ENCODE results near the gene PSMD6. TPM values are rescaled to one million over a fixed set of nuclear protein-coding genes. Genes with fewer than 3 reads are reported as not detected.

PSMD6 gene
- total RNA-seq, 1 donor from 2014 or later, result 66.0 TPM

DNA sequence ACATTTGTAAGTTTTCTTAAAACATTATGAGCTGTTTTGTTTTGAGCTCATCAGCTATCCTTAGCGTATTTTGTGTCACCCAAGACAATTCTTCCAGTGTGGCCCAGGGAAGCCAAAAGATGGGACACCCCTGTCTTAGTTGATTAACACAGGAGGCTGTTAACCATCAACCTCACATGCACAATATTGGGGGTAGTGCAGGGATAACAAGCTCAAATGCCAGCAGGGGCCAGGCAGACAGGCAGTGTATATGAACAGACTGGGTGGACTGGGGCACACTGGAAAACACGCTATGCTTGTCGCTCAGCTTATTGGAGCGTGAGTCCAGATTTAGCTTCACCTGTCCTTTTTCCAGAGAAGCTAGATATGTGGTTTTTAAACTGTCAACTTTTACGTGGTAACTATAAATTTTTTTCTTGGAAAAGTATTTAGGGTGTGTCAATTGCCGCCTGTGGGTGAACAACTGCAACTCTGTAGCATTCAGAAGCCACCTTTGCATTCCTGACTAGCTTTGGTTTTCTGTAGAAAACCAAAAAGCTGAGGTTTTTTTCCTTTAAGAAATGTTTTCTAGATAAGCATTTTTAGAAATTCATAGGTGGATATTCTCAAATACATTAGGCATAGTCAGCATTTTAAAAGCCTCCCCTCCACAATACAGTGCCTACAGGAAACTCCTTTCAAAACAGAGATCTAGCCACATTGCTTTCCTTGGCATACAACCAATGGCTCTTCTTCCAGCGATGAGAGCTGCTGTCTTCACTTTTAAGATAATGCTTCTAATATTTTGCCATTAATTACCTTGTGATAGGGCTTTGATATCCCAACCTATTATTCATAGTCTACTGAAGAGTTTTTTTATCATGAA is 14.6 kb downstream of the PSMD6 start:
- no peak for DNase-seq

DNA sequence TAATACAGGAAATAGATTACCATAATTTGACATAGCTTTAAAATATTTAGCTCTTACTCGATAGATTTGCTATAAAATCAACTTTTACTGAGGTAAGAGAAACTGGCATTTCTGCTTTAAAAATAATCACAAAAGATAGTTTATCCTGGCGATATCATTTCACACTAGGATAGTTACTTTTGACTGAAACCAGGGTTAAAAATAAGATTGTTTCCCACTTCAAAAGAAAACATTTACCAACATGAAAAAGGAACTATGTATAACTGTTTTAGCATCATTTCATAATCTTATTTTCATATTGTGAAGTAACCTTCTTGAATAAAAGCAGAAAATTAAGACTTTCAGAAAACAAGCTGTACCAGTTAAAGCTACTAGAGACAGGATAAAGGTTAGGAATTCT is 15.3 kb downstream of the PSMD6 start:
- DNase-seq, result no peak

DNA sequence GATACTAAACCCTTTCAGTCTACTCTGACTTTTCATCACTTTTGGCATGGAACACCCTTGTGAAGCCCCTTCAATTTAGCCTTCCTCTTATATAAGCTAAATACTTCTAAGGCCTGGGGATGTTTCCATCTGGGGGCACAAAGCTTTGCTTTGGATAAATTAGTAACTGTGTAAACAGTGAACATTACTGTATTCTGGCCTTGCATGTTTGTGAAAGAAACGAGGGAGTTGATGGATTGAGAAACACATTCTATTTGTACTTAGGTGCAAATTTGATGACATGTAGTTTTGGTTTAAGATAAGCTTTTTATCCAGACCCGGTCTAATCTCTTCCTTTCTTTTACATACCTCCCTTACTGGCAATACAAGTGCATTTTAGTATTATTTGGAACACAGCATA is 19.7 kb downstream of the PSMD6 start:
- no peak for DNase-seq

DNA sequence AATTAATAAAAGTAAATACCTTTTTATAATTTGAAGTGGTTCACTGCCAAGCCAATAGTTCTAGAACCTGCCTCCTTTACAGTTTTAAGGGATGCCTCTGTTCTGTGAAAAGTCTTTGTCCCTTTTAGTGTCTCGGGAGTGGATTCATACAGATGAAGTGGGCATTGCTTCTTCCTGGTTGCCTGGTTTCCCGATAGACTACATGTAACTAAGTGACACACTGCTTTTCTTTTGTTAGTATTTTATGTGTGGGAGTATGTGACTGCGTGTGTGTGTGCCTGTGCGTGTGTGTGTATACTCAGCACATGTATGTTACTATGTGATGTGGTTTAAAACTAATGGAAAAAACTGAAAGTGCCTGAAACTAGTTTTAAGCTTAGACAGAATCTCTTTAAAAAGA is 21.1 kb downstream of the PSMD6 start:
- no peak for DNase-seq

DNA sequence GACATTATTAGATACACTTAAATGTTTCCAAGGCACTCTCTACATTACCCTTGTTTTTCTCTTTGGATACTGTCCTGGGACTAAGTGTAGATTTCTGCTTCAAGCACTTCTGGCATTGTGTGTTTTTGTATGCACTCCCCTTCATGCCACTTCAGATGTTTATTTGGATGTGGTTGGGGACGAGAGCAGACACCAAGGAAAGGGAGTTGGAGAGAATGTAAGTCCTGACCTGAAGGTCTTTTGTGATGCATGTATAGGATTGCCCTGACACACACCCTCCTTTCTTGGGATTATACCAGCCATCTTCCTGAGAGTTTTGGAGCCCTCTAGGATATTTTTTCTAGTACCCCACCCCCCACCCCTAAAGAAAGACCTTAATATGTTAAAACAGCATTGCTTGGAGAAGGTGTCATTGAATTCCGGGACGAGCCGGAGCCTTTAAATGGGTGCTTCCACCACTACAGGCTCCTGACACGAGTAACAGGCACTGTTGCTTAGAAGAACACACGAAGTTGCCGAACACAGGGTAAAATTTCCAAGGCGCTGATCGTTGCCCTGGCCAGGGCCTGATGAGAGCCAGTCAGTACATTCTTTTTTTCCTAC is 22.7 kb downstream of the PSMD6 start:
- no peak for DNase-seq

DNA sequence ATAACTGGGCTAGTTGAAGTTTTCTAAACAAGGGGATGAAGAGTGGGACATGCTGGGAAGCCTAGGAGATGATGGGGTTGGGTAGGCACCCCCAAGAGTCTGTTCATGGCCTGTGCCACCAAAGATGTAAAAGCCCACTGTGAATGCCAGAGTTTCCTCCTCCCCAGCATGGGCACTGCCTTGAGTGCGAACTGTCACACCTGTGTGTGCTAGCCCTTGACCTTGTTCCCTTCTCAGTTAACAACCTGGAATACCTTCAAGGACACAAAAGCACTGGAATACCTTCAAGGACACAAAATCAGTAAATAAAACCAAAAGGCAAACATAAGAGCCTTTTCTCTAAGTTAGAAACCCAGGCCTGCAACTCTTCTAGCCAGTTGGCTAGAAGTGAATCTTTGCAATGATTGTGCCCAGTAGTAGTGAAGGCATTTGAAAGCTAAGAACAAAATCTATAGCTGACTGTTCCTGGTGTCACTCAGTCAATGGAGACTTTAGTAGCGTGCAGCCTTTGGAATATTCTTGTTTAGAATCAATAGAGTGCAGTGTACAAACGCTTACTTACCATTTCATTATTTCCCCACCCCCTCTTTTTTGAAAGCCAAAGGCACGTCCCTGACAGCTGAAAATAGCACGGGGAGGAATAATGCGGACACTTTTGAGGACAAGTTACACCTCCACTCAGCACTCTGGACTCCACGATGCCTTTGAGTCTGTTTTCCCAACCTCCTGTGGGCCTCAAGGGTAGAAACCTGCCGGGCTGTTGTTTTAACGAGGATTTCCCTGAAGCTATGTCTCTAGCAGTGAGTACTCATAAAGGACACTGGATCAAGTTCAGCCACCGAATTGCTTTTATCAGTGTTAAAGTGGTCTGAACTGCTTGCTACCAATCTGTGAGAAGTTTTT is 24.2 kb downstream of the PSMD6 start:
- no peak for DNase-seq

DNA sequence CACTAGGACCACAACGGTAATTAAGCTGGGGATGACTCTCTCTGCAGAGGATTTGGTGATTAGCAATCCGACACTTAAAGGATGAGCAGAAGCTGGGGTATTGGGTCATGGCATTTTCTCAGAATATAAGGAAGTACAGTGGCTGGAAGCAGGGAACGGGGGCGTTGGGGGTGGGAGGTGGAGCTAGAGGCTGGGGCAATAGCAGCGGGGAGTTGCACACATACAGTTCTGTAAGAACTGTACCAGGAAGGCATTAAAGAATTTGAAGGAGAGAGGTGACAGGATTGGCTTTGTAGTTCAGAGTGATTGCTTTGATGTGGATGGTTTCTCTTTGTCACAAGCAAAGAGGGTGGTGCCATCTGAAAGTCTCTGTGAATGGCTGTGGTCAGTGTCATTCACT is 28.2 kb downstream of the PSMD6 start:
- no peak for DNase-seq

DNA sequence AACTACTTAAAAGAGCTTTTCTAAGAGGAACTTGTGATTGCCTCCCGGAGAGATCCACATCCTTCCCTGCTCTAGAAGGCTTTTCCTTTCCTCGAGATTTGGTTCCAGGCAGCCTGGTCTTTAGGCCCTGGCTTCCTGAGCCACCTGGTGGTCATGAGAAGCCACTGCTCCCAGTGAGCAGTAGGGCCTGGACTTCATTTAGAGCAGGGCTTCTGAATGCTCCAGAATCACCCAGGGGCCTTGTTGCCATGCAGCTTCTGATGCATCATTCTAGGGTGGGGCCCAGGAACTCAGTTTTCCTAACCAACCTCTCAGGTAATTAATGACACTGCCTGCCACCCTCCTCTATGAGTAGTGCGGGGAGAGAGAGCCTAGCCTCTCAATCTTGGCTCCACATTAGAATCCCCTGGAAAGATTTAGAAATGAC is 29.6 kb downstream of the PSMD6 start:
- peak; percentile 87 for DNase-seq

DNA sequence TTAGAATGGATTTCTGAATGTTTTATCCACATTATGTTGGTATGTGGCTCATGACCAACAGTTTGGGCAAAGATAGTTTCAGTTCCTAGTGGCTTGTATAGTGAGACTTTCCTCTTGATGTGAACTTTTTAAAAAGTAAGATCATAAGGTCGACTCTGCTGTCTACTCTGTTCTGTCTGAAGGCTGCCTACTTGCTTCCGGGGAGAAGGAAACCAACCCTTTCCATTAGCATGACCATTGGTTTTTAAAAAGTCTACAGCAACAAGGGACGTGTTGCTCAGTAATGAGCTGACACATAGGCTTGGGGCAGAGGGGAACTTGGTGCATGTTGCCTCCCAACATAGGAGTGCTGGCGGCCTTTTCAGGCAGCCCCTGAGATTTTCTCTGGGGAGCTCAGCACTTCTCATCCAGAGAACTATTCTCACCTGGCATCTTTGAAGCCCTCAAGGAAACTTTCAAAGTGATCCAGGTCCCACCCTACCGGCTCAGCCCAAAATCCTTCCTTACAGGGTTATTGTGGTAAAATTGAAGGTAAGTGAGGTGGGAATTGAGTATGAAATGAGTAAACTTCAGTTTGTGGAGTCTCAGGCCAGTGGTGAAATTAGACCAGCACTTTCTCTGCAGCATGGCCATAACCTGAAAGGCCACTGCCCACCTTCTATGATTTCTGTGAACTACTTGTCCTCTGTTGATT is 30.6 kb downstream of the PSMD6 start:
- DNase-seq, result no peak

DNA sequence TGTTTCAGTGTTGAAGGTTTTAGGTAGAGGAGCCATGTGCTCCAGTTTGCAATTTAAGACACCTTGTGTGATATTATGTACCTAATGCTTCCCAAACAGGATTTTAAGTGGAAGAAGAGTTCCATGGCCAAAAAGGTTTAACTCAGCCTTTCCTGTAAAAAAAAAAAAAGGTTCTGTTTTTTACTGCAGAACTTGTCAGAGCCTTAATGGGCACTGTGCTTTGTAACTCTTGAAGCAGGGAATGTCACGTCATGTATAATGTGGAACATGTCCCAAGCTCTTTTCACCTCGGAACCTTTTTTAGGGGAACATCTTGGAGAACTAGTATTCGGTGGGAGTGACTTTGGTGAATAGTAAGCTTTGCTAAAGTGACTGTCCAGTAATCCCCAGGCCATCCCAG is 31.6 kb downstream of the PSMD6 start:
- DNase-seq, result no peak

DNA sequence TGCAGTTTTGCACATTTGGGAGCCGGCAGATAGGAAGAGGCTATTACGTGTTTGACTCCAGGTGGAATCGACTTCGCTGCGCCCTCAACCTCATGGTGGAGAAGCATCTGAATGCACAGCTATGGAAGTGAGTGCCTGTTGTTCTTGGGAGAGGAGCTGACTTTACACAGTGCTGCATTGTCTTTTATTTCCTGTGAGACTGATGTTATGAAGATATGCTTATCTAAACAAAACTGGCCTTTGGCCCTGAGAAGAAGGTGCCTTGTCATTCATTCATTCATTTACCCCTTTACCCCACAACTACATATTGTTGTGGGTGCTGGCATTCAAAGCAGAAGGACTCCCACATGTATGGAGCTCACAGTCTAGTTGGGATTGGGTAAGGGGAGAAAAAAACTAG is 32.6 kb downstream of the PSMD6 start:
- no peak for DNase-seq

DNA sequence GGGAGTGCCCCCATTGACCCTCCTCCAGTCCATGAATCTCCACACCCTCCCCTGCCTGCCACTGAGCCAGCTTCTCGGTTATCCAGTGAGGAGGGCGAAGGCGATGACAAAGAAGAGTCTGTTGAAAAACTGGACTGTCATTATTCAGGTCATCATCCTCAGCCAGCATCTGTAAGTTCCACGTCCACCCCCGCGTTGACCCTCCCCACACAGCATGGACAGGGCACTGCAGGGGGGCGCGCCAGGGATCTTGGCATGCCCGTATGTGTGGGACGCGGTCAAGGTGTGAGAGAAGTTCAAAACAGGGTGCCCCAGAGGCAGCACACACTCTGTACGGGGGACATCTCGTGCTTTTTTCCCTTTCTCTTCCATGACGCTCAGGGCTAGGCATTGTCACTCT is 33.1 kb downstream of the PSMD6 start:
- DNase-seq, result no peak

DNA sequence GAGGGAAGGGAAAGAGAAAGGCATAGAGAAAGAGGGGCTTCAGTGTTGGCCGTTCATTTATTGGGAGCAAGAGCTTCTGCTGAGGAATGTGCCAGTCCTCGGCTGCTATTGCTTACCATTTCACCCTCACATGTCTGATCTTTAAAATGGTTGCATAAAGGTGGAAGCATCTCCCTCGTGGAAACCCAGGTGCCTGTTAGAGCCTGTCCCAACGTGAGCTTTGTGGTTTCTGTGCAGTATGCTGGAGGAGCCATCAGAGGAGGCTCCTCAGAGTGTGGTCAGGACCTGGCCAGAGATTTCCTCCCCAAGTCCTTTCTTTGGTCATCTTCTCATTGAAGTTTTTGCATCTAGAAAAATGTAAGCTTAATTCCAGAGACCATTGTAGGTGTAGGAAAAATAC is 34.4 kb downstream of the PSMD6 start:
- DNase-seq, result no peak

DNA sequence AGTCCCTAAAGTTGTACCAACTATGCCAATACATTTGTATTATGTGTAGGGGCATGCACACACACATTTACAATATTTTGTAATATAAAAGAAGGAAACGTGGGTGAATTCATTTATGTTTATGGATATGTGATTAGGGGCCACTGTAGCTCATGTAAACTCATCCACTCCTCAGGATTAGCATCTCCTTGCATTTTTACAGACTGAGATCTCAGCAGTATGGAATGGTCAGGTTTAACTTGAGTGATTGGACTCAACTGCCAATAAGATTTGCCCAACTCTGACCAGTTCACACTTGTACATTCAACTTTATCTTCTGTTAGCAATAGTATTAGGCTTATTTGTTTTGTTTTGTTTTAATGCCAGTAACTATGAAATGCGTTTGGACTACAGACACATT is 36.5 kb downstream of the PSMD6 start:
- DNase-seq, result no peak

DNA sequence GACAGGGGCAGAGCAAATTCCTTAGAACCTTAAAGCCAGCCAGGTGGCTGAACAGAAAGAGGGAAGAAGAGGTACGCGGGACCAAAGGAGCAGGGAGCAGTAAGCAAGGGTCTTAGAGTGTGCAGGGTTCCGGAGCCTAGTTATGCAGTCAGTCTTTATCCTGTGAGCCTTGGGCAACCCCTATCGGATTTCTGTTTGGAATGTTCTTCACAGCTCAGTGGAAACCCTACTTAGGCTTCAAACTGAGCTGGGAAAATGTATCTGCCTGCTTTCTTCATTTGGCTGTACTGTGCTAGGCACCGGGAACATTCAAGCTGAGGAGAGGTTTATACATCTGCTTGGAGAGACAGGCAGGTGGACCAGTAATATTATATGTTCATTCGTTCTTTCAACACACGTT is 37.1 kb downstream of the PSMD6 start:
- DNase-seq, result peak; percentile 46

DNA sequence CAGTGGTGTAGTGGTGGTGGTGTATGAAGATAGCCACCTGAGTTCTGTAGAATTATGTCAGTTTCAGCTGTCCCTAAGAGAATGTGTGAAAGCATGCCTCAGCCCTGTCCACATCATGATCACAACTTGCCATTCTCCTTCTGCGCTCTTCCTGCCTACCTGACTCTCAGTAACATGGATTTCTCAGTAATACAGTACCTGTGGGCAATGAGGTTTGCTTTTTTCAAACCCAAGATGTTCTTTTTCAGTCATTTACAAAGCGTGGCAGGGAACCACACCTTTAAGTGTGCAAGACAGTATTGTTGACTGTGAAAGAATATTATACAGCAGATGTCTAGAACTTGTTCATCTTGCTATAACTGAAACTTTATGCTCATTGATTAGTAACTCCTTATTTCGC is 38.9 kb downstream of the PSMD6 start:
- no peak for DNase-seq

DNA sequence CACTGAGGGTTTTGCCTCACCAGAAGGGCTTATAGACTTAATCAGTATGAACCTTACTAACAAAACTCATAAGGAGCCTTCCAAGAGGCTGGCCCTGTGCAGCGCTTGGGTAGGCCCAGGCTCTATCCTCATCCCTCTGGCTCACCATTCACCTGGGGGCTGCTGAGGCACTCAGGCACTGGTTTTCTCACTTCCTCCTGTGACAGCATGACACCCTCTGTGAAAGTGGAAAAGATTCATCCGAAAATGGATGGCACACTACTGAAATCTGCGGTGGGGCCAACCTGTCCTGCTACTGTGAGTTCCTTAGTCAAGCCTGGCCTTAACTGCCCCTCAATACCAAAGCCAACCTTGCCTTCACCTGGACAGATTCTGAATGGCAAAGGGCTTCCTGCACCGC is 41.3 kb downstream of the PSMD6 start:
- no peak for DNase-seq

DNA sequence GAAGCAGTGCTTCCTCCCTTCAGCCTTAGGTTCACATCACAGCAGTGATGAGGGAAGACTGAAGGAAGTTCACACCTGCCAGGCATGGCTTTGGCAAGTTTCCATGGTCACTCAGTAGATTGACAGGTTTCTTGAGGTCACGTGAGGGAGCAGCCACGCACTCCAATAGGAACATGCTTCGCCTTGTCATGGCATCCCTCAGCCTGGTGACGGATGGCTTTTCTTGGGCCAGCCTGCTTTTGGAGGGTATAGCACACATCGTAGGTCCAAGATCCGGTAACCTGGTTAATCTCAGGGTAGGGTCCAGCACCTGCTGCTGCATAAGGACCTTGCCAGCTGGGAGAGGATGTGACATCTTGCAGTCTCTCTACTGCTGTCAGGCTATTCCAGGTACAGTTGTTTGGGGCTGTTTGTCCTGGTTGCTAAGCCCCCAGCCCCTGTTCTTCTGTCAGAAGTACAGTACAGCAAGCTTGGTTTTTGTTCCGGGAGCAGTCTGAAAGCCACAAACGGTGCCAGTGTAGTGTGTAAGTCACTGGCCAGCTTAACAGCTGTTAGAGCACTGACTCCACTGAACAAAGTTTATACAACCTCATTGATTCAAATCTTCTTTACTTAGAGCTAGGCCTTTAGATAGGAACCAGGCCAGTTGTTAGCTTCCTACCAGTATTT is 42.3 kb downstream of the PSMD6 start:
- DNase-seq, result peak; percentile 54

DNA sequence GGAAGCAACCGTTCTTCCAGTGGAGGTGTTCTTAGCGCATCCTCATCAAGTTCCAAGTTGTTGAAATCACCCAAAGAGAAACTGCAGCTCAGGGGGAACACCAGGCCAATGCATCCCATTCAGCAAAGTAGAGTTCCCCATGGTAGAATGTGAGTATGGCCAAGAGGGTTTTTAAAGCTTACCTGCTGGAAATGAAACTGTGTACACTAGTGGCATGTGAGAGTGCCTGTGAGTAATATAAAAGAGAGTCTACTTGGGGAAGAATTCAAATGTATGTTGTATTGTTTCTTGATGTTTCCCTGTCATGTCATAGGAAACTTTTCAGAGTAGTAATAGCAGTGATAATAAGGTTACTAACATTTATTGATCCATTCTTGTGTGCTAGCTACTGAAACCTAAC is 43.3 kb downstream of the PSMD6 start:
- no peak for DNase-seq

DNA sequence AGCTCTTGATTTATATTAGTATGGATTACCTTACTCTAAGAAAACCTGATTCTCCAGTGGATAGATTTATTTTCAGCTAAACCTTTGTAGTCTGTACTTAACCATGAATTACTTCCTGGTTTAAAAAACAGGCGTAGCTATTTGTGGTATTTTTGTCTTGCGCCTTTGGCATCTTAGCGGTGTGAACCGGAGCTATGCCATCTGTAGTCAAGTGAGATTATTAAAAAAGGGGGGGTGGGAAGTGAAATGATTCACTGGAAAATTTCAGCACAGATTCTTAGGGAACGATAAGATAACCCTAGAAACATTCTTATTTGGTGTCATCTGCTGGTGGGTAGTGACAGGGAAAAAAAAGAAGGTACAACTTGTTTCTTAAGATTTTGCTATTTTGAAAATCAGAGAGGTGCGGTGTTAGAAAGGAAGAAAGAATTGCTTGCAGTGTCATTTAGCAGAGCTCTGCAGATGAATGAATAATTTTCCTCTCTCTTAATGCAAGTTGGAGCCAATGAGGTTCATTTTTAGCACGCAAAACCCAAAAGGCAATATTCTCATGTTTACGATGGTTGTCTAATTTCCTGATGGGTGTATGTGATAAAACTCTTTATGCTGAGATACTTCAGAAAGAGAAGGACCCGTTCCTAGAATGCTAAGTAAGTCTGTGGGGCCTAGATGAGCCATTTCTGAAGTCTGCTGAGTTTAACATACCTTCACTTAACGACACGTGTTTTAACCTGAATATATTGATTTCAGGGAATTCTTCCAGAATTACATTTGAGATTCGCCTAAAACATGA is 44.0 kb downstream of the PSMD6 start:
- DNase-seq, result no peak

DNA sequence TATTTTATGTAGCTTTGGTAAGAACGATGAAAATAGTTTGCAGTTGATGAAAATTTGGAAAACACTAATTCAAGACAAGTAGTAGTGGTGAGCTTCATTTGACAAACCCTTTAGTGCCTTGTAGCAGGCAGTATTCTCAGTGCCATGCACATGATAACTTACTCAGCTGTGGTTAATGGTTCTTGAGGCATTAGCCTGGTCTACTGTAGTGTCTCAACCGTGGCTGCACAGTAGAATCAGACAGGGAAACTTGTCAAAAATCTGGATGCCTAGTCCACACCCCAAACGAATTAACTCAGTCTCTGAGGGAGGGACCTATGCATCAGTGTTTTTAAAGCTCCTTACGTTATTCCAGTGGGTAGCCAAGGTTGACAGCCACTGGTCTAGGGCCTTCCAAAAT is 45.4 kb downstream of the PSMD6 start:
- DNase-seq, result no peak

All from tongue (tissue), 2 donors.